Central memory CD8-positive, alpha-beta T cell (primary cell): Measurements from ENCODE around the gene MALSU1.

ENCODE experiments used
- ATAC-seq: fragments of 150-1000 bp; cut with Tn5 transposase; replicated peaks from 2 replicates; pipeline ENCODE4 v1.10.0; 2022; ENCODE audit warnings: mild to moderate bottlenecking, moderate FRiP score, moderate number of reproducible peaks; ENCODE audit not compliant: poor library complexity, severe bottlenecking; ENCODE audit errors: extremely low read depth
- DNase-seq, 2 donors: peaks; one replicate each; pipeline ENCODE4 v3.0.0; 2021; ENCODE audit warnings: low spot score in 2 of 2
- H3K27ac Mint-ChIP-seq: one replicate; pipeline ENCODE4 v1.8.0; 2022; ENCODE audit warnings: low read depth, mild to moderate bottlenecking, moderate library complexity, mixed read lengths
- H3K27me3 Mint-ChIP-seq: one replicate; pipeline ENCODE4 v1.8.0; 2022; ENCODE audit warnings: mixed read lengths
- H3K36me3 Mint-ChIP-seq: one replicate; pipeline ENCODE4 v1.8.0; 2022; ENCODE audit warnings: mild to moderate bottlenecking, moderate library complexity, mixed read lengths; ENCODE audit not compliant: insufficient read depth
- H3K4me1 Mint-ChIP-seq: one replicate; pipeline ENCODE4 v1.8.0; 2022; ENCODE audit warnings: mixed read lengths
- H3K4me3 Mint-ChIP-seq: one replicate; pipeline ENCODE4 v1.8.0; 2022; ENCODE audit warnings: mild to moderate bottlenecking, moderate library complexity, mixed read lengths
- H3K9me3 Mint-ChIP-seq: one replicate; pipeline ENCODE4 v1.8.0; 2022; ENCODE audit warnings: mixed read lengths

MALSU1 gene

DNA sequence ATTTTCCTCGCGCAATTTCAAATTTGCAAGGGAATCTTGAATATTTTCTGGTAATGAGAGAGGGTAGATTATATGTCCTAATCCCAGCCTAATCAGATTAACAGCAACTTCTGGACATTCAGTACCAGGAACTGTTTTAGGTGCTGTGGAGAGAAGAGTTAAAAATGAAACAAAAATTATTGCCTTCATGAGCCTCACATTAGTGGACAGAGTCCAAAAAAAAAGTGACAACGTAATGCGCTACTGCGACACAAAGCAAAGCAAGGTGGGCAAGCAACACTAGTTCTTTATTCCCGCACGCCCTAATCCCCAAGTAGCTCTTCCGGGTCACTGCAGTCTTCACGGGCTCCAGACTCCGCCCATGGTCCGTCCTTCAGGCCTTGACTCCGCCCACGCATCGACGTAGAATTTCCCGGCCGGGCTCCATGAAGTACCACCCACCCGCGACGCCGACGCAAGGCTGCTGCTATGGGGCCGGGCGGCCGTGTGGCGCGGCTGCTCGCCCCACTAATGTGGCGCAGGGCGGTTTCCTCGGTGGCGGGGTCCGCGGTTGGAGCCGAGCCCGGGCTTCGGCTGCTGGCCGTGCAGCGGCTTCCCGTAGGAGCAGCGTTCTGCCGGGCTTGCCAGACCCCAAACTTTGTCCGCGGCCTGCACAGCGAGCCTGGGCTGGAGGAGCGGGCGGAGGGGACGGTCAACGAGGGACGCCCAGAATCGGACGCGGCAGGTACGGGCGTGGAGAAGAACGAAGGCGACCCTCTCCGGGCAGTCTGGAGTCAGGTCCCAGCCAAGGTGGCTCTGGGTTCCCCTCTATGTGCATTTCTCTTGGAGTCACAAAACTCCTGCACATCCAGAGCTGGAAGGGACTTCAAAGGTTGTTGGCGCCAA lies at the start of gene MALSU1:
Gene MALSU1 (plus strand): TSS at position 455 of the 885 bp plus-strand sequence. CDS start 14 bp downstream, at position 469.
- Mint-ChIP-seq H3K36me3 (peaks cover 24% of the 10 kb centered on the region), H3K27me3 (no peaks in the 10 kb centered on the region), H3K4me3 (peak within 1 kb of the TSS; percentile 81), H3K27ac (peak within 1 kb of the TSS; percentile 88), H3K4me1 (peaks cover 34% of the 10 kb centered on the region), H3K9me3 (no peaks in the 10 kb centered on the region)
- peak; percentile 94 to 96 for DNase-seq
- peak; percentile 99 for ATAC-seq

DNA sequence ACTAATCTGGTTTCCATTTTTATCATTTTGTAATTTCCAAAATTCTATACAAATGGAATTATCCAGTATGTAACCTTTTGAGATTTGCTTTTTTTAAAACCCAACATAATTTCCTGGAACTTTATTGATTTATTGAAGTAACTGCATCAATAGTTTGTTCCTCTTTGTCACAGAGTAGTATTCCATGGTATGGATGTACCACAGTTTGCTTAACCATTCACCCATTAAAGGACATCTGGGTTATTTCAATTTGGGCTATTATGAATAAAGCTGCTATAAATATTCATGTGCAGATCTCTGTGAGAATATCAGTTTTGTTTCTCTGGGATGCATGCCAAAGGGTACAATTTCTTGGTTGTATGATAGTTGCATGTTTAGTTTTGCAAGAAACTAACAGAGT lies 49.7 kb upstream of the MALSU1 start:
- H3K27ac Mint-ChIP-seq, result no peak overlapping the region
- H3K9me3 Mint-ChIP-seq, result peaks cover 8% of the 10 kb centered on the region
- H3K27me3 Mint-ChIP-seq, result peaks cover 92% of the 10 kb centered on the region
- H3K4me3 Mint-ChIP-seq, result no peak overlapping the region
- no peaks in the 10 kb centered on the region for H3K4me1 Mint-ChIP-seq
- ATAC-seq (no peak), DNase-seq (no peak)
- H3K36me3 Mint-ChIP-seq, result no peaks in the 10 kb centered on the region

DNA sequence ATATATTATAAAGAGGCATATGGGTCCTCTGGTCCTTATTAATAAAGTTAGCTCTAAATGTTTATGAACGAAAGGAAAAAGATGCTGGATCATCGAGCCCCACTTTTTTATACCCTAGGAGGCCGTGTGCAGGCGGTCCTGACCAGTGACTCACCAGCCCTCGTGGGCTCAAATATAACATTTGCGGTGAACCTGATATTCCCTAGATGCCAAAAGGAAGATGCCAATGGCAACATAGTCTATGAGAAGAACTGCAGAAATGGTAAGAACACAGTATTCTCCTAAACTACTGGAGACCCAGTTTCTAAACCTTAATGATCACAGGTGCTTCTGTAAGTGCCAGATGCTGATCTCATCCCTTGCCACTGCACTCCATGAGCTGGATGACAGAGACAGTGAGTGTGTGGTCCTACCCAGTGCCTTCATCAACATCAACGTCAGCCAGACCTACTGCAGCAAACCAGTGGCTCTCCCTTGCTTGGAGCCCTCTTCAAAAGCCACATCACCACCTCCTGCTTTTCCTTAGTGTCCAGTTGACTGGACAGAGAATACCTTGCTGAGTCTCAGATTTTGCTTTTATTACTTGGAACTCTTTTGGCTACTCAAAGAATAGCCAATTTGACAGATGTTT lies 45.0 kb upstream of the MALSU1 start:
- DNase-seq (no peak), ATAC-seq (no peak)
- peaks cover 2% of the 10 kb centered on the region for H3K36me3 Mint-ChIP-seq
- peaks cover 86% of the 10 kb centered on the region for H3K27me3 Mint-ChIP-seq
- no peak overlapping the region for H3K4me3 Mint-ChIP-seq
- peaks cover 8% of the 10 kb centered on the region for H3K9me3 Mint-ChIP-seq
- no peaks in the 10 kb centered on the region for H3K4me1 Mint-ChIP-seq
- no peak overlapping the region for H3K27ac Mint-ChIP-seq

DNA sequence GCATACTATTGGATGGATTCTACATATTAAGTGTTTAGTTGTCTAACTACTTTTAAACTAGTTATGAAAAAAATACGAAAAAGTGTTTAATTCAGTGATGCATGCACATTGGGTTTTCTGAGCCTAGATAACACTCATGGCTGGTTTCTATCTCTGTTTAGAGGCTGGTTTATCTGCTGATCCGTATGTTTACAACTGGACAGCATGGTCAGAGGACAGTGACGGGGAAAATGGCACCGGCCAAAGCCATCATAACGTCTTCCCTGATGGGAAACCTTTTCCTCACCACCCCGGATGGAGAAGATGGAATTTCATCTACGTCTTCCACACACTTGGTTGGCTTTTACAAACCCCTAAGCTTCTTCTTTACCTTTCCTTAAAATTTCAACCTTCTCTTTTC lies 42.4 kb upstream of the MALSU1 start:
- H3K27ac Mint-ChIP-seq, result no peak overlapping the region
- peaks cover 2% of the 10 kb centered on the region for H3K36me3 Mint-ChIP-seq
- peaks cover 73% of the 10 kb centered on the region for H3K27me3 Mint-ChIP-seq
- peaks cover 5% of the 10 kb centered on the region for H3K9me3 Mint-ChIP-seq
- no peak overlapping the region for H3K4me3 Mint-ChIP-seq
- DNase-seq, result no peak
- no peaks in the 10 kb centered on the region for H3K4me1 Mint-ChIP-seq
- no peak for ATAC-seq

DNA sequence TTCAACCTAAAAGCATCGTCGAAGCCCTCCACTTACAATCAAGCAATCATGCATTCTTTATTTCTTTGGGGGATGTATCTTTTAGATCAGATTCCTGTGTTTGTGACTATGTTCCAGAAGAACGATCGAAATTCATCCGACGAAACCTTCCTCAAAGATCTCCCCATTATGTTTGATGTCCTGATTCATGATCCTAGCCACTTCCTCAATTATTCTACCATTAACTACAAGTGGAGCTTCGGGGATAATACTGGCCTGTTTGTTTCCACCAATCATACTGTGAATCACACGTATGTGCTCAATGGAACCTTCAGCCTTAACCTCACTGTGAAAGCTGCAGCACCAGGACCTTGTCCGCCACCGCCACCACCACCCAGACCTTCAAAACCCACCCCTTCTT lies 38.8 kb upstream of the MALSU1 start:
- Mint-ChIP-seq H3K27me3 (peaks cover 43% of the 10 kb centered on the region), H3K4me3 (no peak overlapping the region)
- no peak for ATAC-seq

DNA sequence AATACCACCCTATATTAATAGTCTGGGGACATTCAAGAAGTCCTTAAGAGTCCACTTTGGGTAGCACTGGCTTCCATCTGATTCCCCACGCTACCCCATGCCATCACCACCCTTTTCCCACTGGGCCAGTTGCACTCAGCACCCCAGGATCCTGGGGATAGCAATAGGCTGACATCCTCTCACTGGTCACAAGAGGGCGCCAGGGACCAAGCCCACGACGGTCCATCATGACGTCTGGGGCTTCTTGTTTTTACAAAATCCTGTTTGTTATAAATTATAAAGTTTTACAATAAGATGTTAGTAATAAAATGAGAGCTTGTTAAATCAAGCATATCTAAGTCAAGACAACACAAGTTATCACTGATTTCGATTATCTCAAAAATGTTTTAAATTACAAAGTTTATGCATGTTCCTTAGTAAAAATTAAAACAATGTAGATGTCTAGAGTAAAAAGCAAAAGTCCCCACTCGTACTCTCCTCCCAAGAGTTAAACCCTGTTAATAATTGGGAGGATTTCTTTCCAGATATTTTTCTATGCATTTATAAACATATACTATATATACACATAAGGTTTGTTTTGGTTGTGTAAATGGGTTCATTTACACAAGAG lies 37.2 kb upstream of the MALSU1 start:
- Mint-ChIP-seq H3K4me3 (no peak overlapping the region), H3K4me1 (no peaks in the 10 kb centered on the region), H3K9me3 (no peaks in the 10 kb centered on the region), H3K27ac (no peak overlapping the region), H3K36me3 (no peaks in the 10 kb centered on the region), H3K27me3 (peaks cover 27% of the 10 kb centered on the region)
- peak in 1 of 2 donors; percentile 14 for DNase-seq
- peak; percentile 65 for ATAC-seq

More for the DNA sequence above, 38.8 kb upstream of the MALSU1 start:
- peaks cover 2% of the 10 kb centered on the region for H3K36me3 Mint-ChIP-seq
- H3K9me3 Mint-ChIP-seq, result no peaks in the 10 kb centered on the region
- DNase-seq, result no peak
- no peaks in the 10 kb centered on the region for H3K4me1 Mint-ChIP-seq
- no peak overlapping the region for H3K27ac Mint-ChIP-seq

DNA sequence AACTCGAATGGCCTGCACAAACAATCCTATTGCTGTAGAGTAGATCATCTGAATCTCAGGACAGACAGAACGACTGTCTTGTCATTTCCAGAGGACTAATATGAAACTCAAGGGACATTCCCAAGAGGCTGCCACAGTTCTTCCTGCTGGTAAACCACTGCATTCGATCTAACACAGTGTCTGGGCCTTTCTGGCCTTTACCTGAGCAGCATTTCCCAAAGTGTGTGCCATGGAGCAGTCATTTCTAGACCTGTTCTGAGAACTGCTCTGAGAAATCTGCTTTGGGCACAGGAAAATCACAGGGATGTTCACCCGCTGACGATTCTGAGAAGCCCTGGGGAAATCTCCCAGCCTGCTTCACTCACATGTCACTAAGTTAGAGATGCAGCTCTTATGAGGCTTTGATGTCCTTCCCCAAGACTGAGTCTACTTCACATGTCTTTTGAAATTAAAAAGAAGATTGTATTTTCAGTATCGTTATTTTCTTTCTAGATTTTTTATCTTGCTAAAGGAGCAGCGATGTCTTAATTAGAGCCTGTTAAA lies 34.2 kb upstream of the MALSU1 start:
- H3K4me3 Mint-ChIP-seq, result no peak overlapping the region
- ATAC-seq (no peak), DNase-seq (no peak)
- H3K27ac Mint-ChIP-seq, result no peak overlapping the region
- no peaks in the 10 kb centered on the region for H3K4me1 Mint-ChIP-seq
- peaks cover 4% of the 10 kb centered on the region for H3K27me3 Mint-ChIP-seq
- no peaks in the 10 kb centered on the region for H3K36me3 Mint-ChIP-seq
- no peaks in the 10 kb centered on the region for H3K9me3 Mint-ChIP-seq

DNA sequence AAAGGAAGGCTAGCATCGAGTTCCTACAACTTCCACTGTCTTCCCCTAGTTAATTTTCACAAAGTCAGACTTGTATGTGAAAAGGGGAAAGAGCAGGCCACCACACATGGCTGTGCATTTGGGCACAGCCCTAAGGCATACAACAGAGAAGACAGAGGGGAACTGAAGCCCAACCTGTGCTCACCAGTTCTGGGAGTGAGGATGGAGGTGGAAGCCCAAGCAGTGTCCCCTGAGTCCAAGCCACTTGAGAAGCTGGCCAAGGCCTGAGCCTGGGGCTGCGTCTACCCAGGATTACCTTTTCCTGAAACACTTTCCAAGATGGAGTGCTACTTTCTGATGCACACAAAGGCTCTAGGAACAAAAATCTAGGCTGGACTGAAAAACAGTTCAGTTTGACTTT lies 32.2 kb upstream of the MALSU1 start:
- ATAC-seq (no peak), DNase-seq (no peak)
- no peaks in the 10 kb centered on the region for H3K27me3 Mint-ChIP-seq
- no peaks in the 10 kb centered on the region for H3K36me3 Mint-ChIP-seq
- no peak overlapping the region for H3K27ac Mint-ChIP-seq
- H3K4me3 Mint-ChIP-seq, result no peak overlapping the region
- H3K4me1 Mint-ChIP-seq, result no peaks in the 10 kb centered on the region
- no peaks in the 10 kb centered on the region for H3K9me3 Mint-ChIP-seq

DNA sequence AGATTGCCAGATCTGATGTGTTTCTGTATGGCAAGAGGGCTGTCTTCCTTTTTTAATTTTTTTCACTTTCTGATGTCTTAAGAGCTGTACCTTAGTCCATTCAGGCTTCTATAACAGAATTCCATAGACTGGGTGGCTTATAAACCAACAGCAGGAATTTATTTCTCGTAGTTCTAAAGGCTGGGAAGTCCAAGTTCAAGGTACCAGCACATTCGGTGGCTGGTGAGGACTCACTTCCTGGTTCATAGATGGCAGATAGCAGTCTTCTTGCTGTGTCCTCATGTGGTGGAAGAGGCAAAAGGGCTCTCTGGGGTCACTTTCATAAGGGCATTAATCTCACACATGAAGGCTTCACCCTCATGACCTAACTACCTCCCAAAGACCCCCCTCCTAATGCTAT lies 31.8 kb upstream of the MALSU1 start:
- ATAC-seq, result no peak

DNA sequence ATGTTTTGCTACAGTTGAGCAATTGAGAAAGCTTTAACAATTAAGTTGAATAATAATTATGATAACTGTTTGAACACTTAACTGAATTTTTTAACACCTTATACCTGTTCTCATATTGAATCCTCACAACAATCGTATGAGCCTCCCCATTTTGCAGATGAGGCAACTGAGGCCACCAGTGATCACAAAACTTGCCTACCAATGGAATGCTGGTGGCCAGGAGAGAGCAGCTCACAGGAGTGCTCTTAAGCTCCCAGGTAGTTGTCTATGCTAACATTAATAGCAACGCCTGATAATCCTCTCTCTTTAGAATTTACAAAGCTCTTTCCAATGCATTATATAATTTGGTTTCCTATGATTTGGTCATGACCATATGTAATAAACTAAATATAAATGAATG lies 31.0 kb upstream of the MALSU1 start:
- Mint-ChIP-seq H3K4me1 (peaks cover 4% of the 10 kb centered on the region), H3K27ac (no peak overlapping the region), H3K9me3 (no peaks in the 10 kb centered on the region), H3K36me3 (no peaks in the 10 kb centered on the region), H3K4me3 (no peak overlapping the region), H3K27me3 (no peaks in the 10 kb centered on the region)
- DNase-seq (no peak), ATAC-seq (no peak)

More for the DNA sequence above, 31.8 kb upstream of the MALSU1 start:
- Mint-ChIP-seq H3K4me3 (no peak overlapping the region), H3K27me3 (no peaks in the 10 kb centered on the region), H3K9me3 (no peaks in the 10 kb centered on the region), H3K27ac (no peak overlapping the region), H3K36me3 (no peaks in the 10 kb centered on the region), H3K4me1 (no peaks in the 10 kb centered on the region)
- DNase-seq, result no peak

DNA sequence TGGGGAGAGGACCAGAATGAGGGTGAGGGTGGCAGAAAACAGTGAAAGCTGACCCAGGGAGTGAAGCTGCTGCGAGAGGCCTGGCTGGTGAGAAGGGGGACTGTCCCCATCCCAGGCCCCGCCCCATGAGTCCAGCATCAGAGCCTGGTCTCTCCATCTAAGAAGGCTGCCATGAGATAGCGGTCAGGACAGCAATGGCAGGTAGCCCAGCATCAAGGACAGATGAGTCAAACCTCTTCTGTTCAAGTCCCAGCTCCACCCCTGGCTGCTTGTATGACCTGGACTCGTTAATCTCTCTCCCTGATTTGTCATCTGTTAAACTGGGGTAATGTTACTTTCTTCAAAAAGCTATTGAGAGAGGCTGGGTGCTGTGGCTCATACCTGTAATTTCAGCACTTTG lies 30.4 kb upstream of the MALSU1 start:
- H3K9me3 Mint-ChIP-seq, result no peaks in the 10 kb centered on the region
- no peak for ATAC-seq
- H3K4me3 Mint-ChIP-seq, result no peak overlapping the region
- peaks cover 9% of the 10 kb centered on the region for H3K4me1 Mint-ChIP-seq
- no peaks in the 10 kb centered on the region for H3K36me3 Mint-ChIP-seq
- DNase-seq, result no peak
- no peak overlapping the region for H3K27ac Mint-ChIP-seq
- H3K27me3 Mint-ChIP-seq, result no peaks in the 10 kb centered on the region

DNA sequence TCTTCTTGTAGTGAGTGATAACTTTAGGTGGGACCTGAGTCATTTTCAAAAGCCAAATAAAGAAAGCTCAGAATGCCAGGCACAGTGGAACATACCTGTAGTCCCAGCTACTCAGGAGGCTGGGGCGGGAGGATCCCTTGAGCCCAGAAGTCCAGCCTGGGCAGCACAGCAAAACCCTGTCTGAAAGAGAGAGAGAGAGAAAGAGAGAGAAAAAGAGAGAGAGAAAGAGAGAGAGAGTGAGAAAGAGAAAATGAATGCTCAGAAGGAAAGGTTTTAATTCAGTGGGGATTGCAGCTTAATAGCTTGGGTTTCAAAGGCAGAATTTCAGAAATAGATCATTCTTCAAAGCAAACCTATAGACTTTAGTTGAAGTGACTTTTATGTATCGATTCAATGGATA lies 26.9 kb upstream of the MALSU1 start:
- H3K27ac Mint-ChIP-seq, result no peak overlapping the region
- no peak overlapping the region for H3K4me3 Mint-ChIP-seq

More for the DNA sequence above, 26.9 kb upstream of the MALSU1 start:
- Mint-ChIP-seq H3K4me1 (peaks cover 9% of the 10 kb centered on the region), H3K36me3 (no peaks in the 10 kb centered on the region), H3K9me3 (no peaks in the 10 kb centered on the region), H3K27me3 (no peaks in the 10 kb centered on the region)
- DNase-seq, result no peak
- ATAC-seq, result no peak
